ENCODE results near the gene ADRB2.

DNA sequence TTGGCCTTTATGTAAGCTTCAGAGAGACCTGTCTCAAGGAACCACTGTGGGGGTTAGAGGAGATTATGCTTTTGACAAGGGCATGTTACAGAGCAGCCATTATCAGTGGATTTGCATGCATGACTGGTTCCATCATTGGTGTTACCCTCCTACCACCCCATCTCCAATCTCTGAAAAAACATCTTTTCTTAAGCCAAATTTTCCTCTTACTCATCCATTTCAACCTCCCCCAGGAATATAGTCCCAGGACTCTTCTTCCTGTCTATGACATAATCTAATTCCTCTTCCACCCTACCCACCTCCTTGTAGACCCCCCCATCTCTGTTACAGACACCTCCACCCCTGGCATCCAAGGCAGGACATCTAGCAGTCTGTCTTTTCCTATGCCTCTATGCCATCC, 33.1 kb upstream of the ADRB2 start:
- TF ChIP-seq, protein P1, sequence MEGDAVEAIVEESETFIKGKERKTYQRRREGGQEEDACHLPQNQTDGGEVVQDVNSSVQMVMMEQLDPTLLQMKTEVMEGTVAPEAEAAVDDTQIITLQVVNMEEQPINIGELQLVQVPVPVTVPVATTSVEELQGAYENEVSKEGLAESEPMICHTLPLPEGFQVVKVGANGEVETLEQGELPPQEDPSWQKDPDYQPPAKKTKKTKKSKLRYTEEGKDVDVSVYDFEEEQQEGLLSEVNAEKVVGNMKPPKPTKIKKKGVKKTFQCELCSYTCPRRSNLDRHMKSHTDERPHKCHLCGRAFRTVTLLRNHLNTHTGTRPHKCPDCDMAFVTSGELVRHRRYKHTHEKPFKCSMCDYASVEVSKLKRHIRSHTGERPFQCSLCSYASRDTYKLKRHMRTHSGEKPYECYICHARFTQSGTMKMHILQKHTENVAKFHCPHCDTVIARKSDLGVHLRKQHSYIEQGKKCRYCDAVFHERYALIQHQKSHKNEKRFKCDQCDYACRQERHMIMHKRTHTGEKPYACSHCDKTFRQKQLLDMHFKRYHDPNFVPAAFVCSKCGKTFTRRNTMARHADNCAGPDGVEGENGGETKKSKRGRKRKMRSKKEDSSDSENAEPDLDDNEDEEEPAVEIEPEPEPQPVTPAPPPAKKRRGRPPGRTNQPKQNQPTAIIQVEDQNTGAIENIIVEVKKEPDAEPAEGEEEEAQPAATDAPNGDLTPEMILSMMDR (IDR thresholded peaks at IDR 0.05; ENCODE audit: low read length) = no peak
- TF ChIP-seq EZH2 (IDR thresholded peaks at IDR 0.05; ENCODE audit: borderline replicate concordance, low read length) = no peak
